HepG2 (cell line): ENCODE results near the gene SEC14L1. TPM values are rescaled to one million over a fixed set of nuclear protein-coding genes. Genes with fewer than 3 reads are reported as not detected.

Source experiments
- ADNP ChIP-seq: sonication (generic); formaldehyde crosslinking; IDR thresholded peaks from 2 replicates; pipeline ENCODE4 v1.4.0; 2020; ENCODE audit warnings: missing genetic modification reagents
- ESRRA ChIP-seq: sonication (generic); formaldehyde crosslinking; IDR thresholded peaks from 2 replicates; pipeline ENCODE4 v1.5.1; 2020; ENCODE audit warnings: mild to moderate bottlenecking, low read depth, missing genetic modification reagents
- ETV5 ChIP-seq: IDR thresholded peaks from 2 replicates; pipeline ENCODE4 v1.6.1; 2018; ENCODE audit warnings: missing biosample characterization, missing genetic modification reagents, inconsistent platforms, borderline replicate concordance
- HINFP ChIP-seq: sonication (generic); formaldehyde crosslinking; IDR thresholded peaks from 2 replicates; pipeline ENCODE4 v1.4.0; 2020; ENCODE audit warnings: low read depth, mild to moderate bottlenecking, missing genetic modification reagents
- HIVEP1 ChIP-seq: sonication (generic); formaldehyde crosslinking; IDR thresholded peaks from 2 replicates; pipeline ENCODE4 v1.4.0; 2020; ENCODE audit warnings: mild to moderate bottlenecking, missing genetic modification reagents
- IRX3 ChIP-seq: sonication (generic); formaldehyde crosslinking; IDR thresholded peaks from 2 replicates; pipeline ENCODE4 v1.8.1; 2023; ENCODE audit warnings: mild to moderate bottlenecking, low read depth, missing genetic modification reagents, borderline replicate concordance
- JDP2 ChIP-seq: sonication (generic); formaldehyde crosslinking; IDR thresholded peaks from 2 replicates; pipeline ENCODE4 v1.8.1; 2022; ENCODE audit warnings: missing genetic modification reagents, borderline replicate concordance
- MEIS1 ChIP-seq: sonication (generic); formaldehyde crosslinking; IDR thresholded peaks from 2 replicates; pipeline ENCODE4 v1.9.0; 2021; ENCODE audit warnings: mild to moderate bottlenecking, missing genetic modification reagents, moderate library complexity, borderline replicate concordance
- MTA3 ChIP-seq: sonication (generic); formaldehyde crosslinking; IDR thresholded peaks from 2 replicates; pipeline ENCODE4 v1.4.0; 2020; ENCODE audit warnings: missing genetic modification reagents
- NCOA2 ChIP-seq: sonication (generic); formaldehyde crosslinking; IDR thresholded peaks from 2 replicates; pipeline ENCODE4 v1.8.0; 2022; ENCODE audit warnings: inconsistent platforms
- PRDM10 ChIP-seq: sonication (generic); formaldehyde crosslinking; IDR thresholded peaks from 2 replicates; pipeline ENCODE4 v1.4.0; 2020; ENCODE audit warnings: low read depth, missing genetic modification reagents
- RFX1 ChIP-seq: fragments of 450-650 bp; IDR thresholded peaks from 2 replicates; pipeline ENCODE4 v1.6.1; 2017
- RFXANK ChIP-seq: IDR thresholded peaks from 2 replicates; pipeline ENCODE4 v1.6.1; 2016
- SALL2 ChIP-seq: sonication (generic); formaldehyde crosslinking; IDR thresholded peaks from 2 replicates; pipeline ENCODE4 v1.8.1; 2023; ENCODE audit warnings: mild to moderate bottlenecking, missing genetic modification reagents, inconsistent platforms
- SOX5 ChIP-seq: IDR thresholded peaks from 2 replicates; pipeline ENCODE4 v1.6.1; 2016; ENCODE audit warnings: borderline replicate concordance
- YY1 ChIP-seq: IDR thresholded peaks from 2 replicates; pipeline ENCODE4 v1.6.1; 2011; ENCODE audit warnings: low read length, low read depth, moderate library complexity, mild to moderate bottlenecking; ENCODE audit not compliant: insufficient read depth, insufficient replicate concordance
- ZIK1 ChIP-seq: sonication (generic); formaldehyde crosslinking; IDR thresholded peaks from 2 replicates; pipeline ENCODE4 v1.5.0; 2020; ENCODE audit warnings: mild to moderate bottlenecking, low read depth, missing genetic modification reagents, borderline replicate concordance
- ZNF138 ChIP-seq: sonication (generic); formaldehyde crosslinking; IDR thresholded peaks from 2 replicates; pipeline ENCODE4 v1.5.0; 2020; ENCODE audit warnings: mild to moderate bottlenecking, low read depth, missing genetic modification reagents
- ZNF232 ChIP-seq: sonication (generic); formaldehyde crosslinking; IDR thresholded peaks from 2 replicates; pipeline ENCODE4 v1.4.0; 2020; ENCODE audit warnings: missing genetic modification reagents, borderline replicate concordance
- ZNF260 ChIP-seq: sonication (generic); formaldehyde crosslinking; IDR thresholded peaks from 2 replicates; pipeline ENCODE4 v1.4.0; 2020; ENCODE audit warnings: missing genetic modification reagents, low read depth, mild to moderate bottlenecking, borderline replicate concordance
- ZNF546 ChIP-seq: sonication (generic); formaldehyde crosslinking; conservative IDR thresholded peaks from 2 replicates; pipeline ENCODE4 v1.8.1; 2023; ENCODE audit warnings: mild to moderate bottlenecking, missing genetic modification reagents
- ZNF615 ChIP-seq: sonication (generic); formaldehyde crosslinking; IDR thresholded peaks from 2 replicates; pipeline ENCODE4 v1.5.0; 2020; ENCODE audit warnings: mild to moderate bottlenecking, missing genetic modification reagents, borderline replicate concordance
- ZNF660 ChIP-seq: sonication (generic); formaldehyde crosslinking; IDR thresholded peaks from 2 replicates; pipeline ENCODE4 v1.5.1; 2020; ENCODE audit warnings: mild to moderate bottlenecking, low read depth, missing genetic modification reagents, borderline replicate concordance
- ZNF678 ChIP-seq: sonication (generic); formaldehyde crosslinking; IDR thresholded peaks from 2 replicates; pipeline ENCODE4 v1.4.0; 2020; ENCODE audit warnings: mild to moderate bottlenecking, missing genetic modification reagents
- ZNF766 ChIP-seq: sonication (generic); formaldehyde crosslinking; IDR thresholded peaks from 2 replicates; pipeline ENCODE4 v1.5.0; 2020; ENCODE audit warnings: missing genetic modification reagents, borderline replicate concordance
- ZSCAN31 ChIP-seq: sonication (generic); formaldehyde crosslinking; IDR thresholded peaks from 2 replicates; pipeline ENCODE4 v1.5.0; 2020; ENCODE audit warnings: low read depth, mild to moderate bottlenecking, missing genetic modification reagents
- polyA plus RNA-seq, 8 experiments: library from polyadenylated mRNA; depleted of rRNA in 3 of 8; stranded (reverse) in 7 of 8; unstranded in 1 of 8; fragments of >200 nt; fragmentation: Illumina TruSeq in 4 of 8; extraction: Trizol in 4 of 8; gene quantifications; 2 replicates each; pipeline versions ENCODE4 v1.2.1 to v1.2.3, GENCODE V29; 2011 to 2016; ENCODE audit warnings: low read depth in 4 of 8, missing spikeins in 1 of 8, mixed read lengths in 1 of 8; ENCODE audit not compliant: insufficient read depth in 1 of 8
- total RNA-seq, 5 experiments: library from RNA; depleted of rRNA; stranded (reverse); fragments of >200 nt; fragmentation: Illumina TruSeq; extraction: Trizol; gene quantifications; 2 replicates each; pipeline ENCODE4 v1.2.3, GENCODE V29; 2016; ENCODE audit warnings: low read depth in 1 of 5
- TF ChIP-seq, protein P1 (sequence below): sonication (generic); formaldehyde crosslinking; IDR thresholded peaks from 2 replicates; pipeline ENCODE4 v1.5.0; 2020; ENCODE audit warnings: missing genetic modification reagents, mild to moderate bottlenecking, borderline replicate concordance

The SEC14L1 gene
- total and polyA plus RNA-seq, 2 of the 13 experiments (the other 11 are each of a cell fraction or from before 2014, with no cell fraction given), result 26.3 to 43.9 TPM

DNA sequence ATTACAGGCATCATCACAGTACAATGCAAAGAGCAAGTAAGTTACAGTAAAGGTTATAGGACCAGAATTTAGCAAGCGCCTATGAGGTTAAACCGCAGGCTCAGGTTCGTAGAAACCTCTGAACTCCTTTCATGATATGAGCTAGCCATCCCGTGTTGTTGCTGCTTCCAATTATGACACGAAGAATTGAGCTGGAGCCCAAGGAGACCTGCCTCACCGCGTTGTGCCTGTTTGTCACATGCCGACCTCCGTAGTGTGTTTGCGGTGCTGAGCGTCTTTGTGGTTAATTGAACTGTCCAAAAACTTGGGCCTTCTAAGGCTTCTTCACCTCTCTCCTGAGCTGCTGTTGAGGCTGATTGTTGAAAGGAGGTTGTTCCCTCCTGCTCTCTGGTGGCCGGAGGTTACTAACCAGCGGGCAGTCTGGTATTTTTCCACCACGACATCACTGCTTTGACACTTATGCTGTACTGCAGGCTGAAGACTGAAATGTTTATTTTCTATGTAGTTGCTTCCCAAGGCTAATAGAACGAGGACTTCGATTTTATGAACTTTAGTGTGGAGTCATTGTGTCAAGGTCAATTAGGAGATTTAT, 67.5 kb downstream of the SEC14L1 start (continued):
- TF ChIP-seq ZIK1 (CRISPR knock-in tag) (no peak), ZNF678 (no peak; the same call in 1 of the 2 replicates), ZNF232 (CRISPR knock-in tag) (no peak), ETV5 (CRISPR knock-in tag) (peak; percentile 75; the same call in 1 of the 2 replicates), ZNF546 (CRISPR knock-in tag) (no peak), ZNF138 (CRISPR knock-in tag) (no peak), ZNF260 (CRISPR knock-in tag) (no peak), ESRRA (CRISPR knock-in tag) (peak; percentile 54; the same call in 1 of the 2 replicates), MEIS1 (CRISPR knock-in tag) (no peak), ADNP (CRISPR knock-in tag) (no peak), JDP2 (no peak), RFX1 (no peak), ZSCAN31 (CRISPR knock-in tag) (no peak), ZNF615 (no peak), HINFP (CRISPR knock-in tag) (peak; percentile 50; the same call in 1 of the 2 replicates), PRDM10 (CRISPR knock-in tag) (0 out of 2 replicates have a peak, but pooled peaks have one; percentile 64), ZNF766 (CRISPR knock-in tag) (no peak), SALL2 (CRISPR knock-in tag) (no peak), NCOA2 (peak; percentile 65), RFXANK (CRISPR knock-in tag) (no peak), YY1 (peak; percentile 35), SOX5 (peak; percentile 52), ZNF660 (no peak), MTA3 (CRISPR knock-in tag) (no peak), IRX3 (CRISPR knock-in tag) (no peak), HIVEP1 (CRISPR knock-in tag) (peak; percentile 47; the same call in 1 of the 2 replicates)
- TF ChIP-seq, protein P1, sequence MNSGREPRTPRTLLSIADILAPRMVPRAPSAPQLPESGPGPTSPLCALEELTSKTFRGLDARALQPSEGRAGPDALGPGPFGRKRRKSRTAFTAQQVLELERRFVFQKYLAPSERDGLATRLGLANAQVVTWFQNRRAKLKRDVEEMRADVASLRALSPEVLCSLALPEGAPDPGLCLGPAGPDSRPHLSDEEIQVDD (CRISPR knock-in tag), result no peak
